Stimulated activated CD8-positive, alpha-beta memory T cell treated with anti-CD3 and anti-CD28 coated beads, Interleukin-2, amount 100 ng/mL, for 48 hours (primary cell): ENCODE measurements around the gene TFDP1.
"Not testable (repeated sequence)": the region's sequence is repeated elsewhere in the genome, so short reads cannot be mapped to it uniquely, and the experiment has no call there.

Experiments used
- DNase-seq, 2 donors: peaks; one replicate each; pipeline ENCODE4 v3.0.0-alpha.2; 2020; ENCODE audit warnings: low read depth in 2 of 2

The TFDP1 gene

GRCh38 chr13:113551081-113552000 lies 33.2 kb upstream of the TFDP1 start:
- no peak for DNase-seq

- no peak for DNase-seq
Measured at GRCh38 chr13:113552079-113552478, 32.5 kb upstream of the TFDP1 start.

- no peak for DNase-seq
Measured at GRCh38 chr13:113552786-113553434, 31.6 kb upstream of the TFDP1 start.

- no peak for DNase-seq
Measured at GRCh38 chr13:113553511-113554332, 30.8 kb upstream of the TFDP1 start.

- DNase-seq, result no peak
Measured at GRCh38 chr13:113554333-113554700, 30.2 kb upstream of the TFDP1 start.

GRCh38 chr13:113555141-113555540 lies 29.4 kb upstream of the TFDP1 start:
- DNase-seq, result no peak

- DNase-seq, result no peak
Measured at GRCh38 chr13:113557013-113557412, 27.5 kb upstream of the TFDP1 start.

GRCh38 chr13:113558461-113558860 lies 26.1 kb upstream of the TFDP1 start:
- DNase-seq, result no peak

GRCh38 chr13:113559061-113559460 lies 25.5 kb upstream of the TFDP1 start:
- DNase-seq, result no peak

GRCh38 chr13:113559901-113560644 lies 24.5 kb upstream of the TFDP1 start:
- no peak for DNase-seq

GRCh38 chr13:113560645-113561416 lies 23.7 kb upstream of the TFDP1 start:
- DNase-seq, result no peak

GRCh38 chr13:113561417-113562084 lies 23.0 kb upstream of the TFDP1 start:
- DNase-seq, result no peak

- DNase-seq, result peak; percentile 41 to 42
Measured at GRCh38 chr13:113562085-113562749, 22.3 kb upstream of the TFDP1 start.

GRCh38 chr13:113562844-113563243 lies 21.7 kb upstream of the TFDP1 start:
- no peak for DNase-seq

- DNase-seq, result not testable (repeated sequence)
Measured at GRCh38 chr13:113563511-113563910, 21.0 kb upstream of the TFDP1 start.

GRCh38 chr13:113564331-113565023 lies 20.1 kb upstream of the TFDP1 start:
- DNase-seq, result no peak

GRCh38 chr13:113565526-113566226 lies 18.9 kb upstream of the TFDP1 start:
- no peak for DNase-seq

GRCh38 chr13:113566227-113566561 lies 18.4 kb upstream of the TFDP1 start:
- no peak for DNase-seq

GRCh38 chr13:113567681-113568080 lies 16.9 kb upstream of the TFDP1 start:
- no peak for DNase-seq
